Superior temporal gyrus (tissue), 1 donor: ENCODE data around the gene ACP3.

Experiments
- DNase-seq: peaks from one replicate; pipeline ENCODE4 v3.0.0-alpha.2; 2016; ENCODE audit errors: extremely low spot score

The ACP3 gene

GRCh38 chr3:132407025-132407424, 89.8 kb downstream of the ACP3 start:
- no peak for DNase-seq
